ENCODE measurements around the gene TIMP3. TPM values are rescaled to one million over a fixed set of nuclear protein-coding genes. Genes with fewer than 3 reads are reported as not detected.

Gene TIMP3
- total and polyA plus RNA-seq, 2 of the 4 experiments (the other 2 are of a cell fraction), result 98.8 to 179 TPM

DNA sequence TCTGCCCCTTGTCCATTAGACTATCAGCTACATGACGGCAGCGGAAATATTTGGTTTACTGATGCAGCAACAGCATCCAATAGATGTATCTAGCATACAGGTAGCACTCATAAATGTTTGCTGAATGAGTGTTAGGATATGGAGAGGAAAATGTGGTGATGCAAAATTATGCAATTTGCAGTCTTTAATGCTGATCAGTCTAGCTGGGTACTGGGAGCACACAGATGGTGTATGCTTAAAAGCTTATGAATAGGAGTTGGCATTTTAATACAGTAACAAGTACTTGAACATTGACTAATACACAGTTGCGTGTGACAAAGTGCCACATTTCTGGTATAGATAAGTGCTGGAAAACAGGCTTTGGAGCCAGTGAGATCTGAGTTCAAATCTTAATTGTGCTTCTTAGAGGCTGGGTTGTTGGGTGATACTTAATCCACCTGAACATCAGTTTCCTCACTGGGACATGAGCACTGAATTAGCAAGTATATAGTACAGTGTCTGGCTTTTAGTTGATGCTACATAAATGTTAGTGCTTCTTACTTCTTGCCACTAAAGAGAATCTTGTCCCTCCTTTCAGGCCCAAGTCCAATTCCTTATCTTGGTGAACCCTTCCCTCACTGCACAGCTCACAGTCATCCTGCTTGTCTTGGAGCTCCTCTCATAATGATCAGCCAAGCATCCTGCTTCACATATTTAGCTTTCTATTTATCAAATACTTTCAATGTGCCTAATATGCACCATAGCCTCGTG is 99.6 kb downstream of the TIMP3 start:
- no peak overlapping the region for H3K23ac ChIP-seq (ENCODE audit: low read depth, low read length)
- no peaks in the 10 kb centered on the region for H3K9me1 ChIP-seq (ENCODE audit: insufficient read depth, low read length)
- no peak overlapping the region for H3K27ac ChIP-seq (ENCODE audit: insufficient read depth, low read length)
- H3K4me3 ChIP-seq (ENCODE audit: insufficient read depth, low read depth, low read length), result no peak overlapping the region
- POLR2A ChIA-PET (ENCODE audit: unreplicated experiment), result no interaction called here
- H3K56ac ChIP-seq (ENCODE audit: extremely low read depth, insufficient read depth, low read length), result no peak overlapping the region
- no peak overlapping the region for H4K5ac ChIP-seq (ENCODE audit: low read depth, low read length)
- BruUV-seq (replicated peaks), result no TSS peak
- no peak overlapping the region for H2AK5ac ChIP-seq (ENCODE audit: low read depth, low read length)
- no peak overlapping the region for H2BK5ac ChIP-seq (ENCODE audit: low read depth, low read length, poor library complexity, severe bottlenecking)
- no peaks in the 10 kb centered on the region for H3K9me3 ChIP-seq (ENCODE audit: control insufficient read depth, insufficient read depth, low read length)
- CTCF ChIA-PET, result interaction anchor here (1.2 kb wide), 1 partner anchor 22 kb away, joined by 3 read pairs; no protein-coding TSS in a partner anchor
- no peak overlapping the region for H2BK20ac ChIP-seq (ENCODE audit: low read depth, low read length)
- TF ChIP-seq RCOR1 (IDR thresholded peaks at IDR 0.05; ENCODE audit: insufficient replicate concordance, low read length) (no peak), FOS (IDR thresholded peaks at IDR 0.05; ENCODE audit: low read depth, low read length) (no peak), SMC3 (IDR thresholded peaks at IDR 0.05; ENCODE audit: low read depth, low read length) (no peak), POLR2A (IDR thresholded peaks at IDR 0.05; ENCODE audit: low read depth, low read length) (no peak), CHD1 (IDR thresholded peaks at IDR 0.05; ENCODE audit: low read depth, low read length) (no peak), MAZ (IDR thresholded peaks at IDR 0.05; ENCODE audit: borderline replicate concordance, low read depth, low read length) (no peak), RFX5 (IDR thresholded peaks at IDR 0.05; ENCODE audit: low read depth, low read length) (no peak), MXI1 (IDR thresholded peaks at IDR 0.05; ENCODE audit: borderline replicate concordance, low read depth, low read length) (no peak), BHLHE40 (IDR thresholded peaks at IDR 0.05; ENCODE audit: low read depth, low read length) (no peak), NFE2L2 (IDR thresholded peaks at IDR 0.05; ENCODE audit: low read depth, low read length) (no peak), RAD21 (IDR thresholded peaks at IDR 0.05; ENCODE audit: low read length) (no peak), CEBPB (IDR thresholded peaks at IDR 0.05; ENCODE audit: low read depth, low read length) (no peak), MAFK (IDR thresholded peaks at IDR 0.05; ENCODE audit: low read depth, low read length) (no peak)
- TF ChIP-seq, protein P1, sequence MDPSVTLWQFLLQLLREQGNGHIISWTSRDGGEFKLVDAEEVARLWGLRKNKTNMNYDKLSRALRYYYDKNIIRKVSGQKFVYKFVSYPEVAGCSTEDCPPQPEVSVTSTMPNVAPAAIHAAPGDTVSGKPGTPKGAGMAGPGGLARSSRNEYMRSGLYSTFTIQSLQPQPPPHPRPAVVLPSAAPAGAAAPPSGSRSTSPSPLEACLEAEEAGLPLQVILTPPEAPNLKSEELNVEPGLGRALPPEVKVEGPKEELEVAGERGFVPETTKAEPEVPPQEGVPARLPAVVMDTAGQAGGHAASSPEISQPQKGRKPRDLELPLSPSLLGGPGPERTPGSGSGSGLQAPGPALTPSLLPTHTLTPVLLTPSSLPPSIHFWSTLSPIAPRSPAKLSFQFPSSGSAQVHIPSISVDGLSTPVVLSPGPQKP (IDR thresholded peaks at IDR 0.05; ENCODE audit: borderline replicate concordance, low read depth, low read length), result no peak
- TF ChIP-seq, protein P2, sequence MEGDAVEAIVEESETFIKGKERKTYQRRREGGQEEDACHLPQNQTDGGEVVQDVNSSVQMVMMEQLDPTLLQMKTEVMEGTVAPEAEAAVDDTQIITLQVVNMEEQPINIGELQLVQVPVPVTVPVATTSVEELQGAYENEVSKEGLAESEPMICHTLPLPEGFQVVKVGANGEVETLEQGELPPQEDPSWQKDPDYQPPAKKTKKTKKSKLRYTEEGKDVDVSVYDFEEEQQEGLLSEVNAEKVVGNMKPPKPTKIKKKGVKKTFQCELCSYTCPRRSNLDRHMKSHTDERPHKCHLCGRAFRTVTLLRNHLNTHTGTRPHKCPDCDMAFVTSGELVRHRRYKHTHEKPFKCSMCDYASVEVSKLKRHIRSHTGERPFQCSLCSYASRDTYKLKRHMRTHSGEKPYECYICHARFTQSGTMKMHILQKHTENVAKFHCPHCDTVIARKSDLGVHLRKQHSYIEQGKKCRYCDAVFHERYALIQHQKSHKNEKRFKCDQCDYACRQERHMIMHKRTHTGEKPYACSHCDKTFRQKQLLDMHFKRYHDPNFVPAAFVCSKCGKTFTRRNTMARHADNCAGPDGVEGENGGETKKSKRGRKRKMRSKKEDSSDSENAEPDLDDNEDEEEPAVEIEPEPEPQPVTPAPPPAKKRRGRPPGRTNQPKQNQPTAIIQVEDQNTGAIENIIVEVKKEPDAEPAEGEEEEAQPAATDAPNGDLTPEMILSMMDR (conservative IDR thresholded peaks at IDR 0.05; ENCODE audit: low read depth, low read length), result no peak
- TF ChIP-seq, protein P3, sequence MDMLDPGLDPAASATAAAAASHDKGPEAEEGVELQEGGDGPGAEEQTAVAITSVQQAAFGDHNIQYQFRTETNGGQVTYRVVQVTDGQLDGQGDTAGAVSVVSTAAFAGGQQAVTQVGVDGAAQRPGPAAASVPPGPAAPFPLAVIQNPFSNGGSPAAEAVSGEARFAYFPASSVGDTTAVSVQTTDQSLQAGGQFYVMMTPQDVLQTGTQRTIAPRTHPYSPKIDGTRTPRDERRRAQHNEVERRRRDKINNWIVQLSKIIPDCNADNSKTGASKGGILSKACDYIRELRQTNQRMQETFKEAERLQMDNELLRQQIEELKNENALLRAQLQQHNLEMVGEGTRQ (IDR thresholded peaks at IDR 0.05; ENCODE audit: low read depth, low read length), result no peak
- no peak overlapping the region for H2AK9ac ChIP-seq (replicated peaks; ENCODE audit: low read depth, low read length, poor library complexity)
- H3K18ac ChIP-seq (ENCODE audit: low read depth, low read length), result no peak overlapping the region
- H4K20me1 ChIP-seq (ENCODE audit: insufficient read depth, low read length), result no peaks in the 10 kb centered on the region
- H4K8ac ChIP-seq (ENCODE audit: low read depth in 2 of 2, low read length in 2 of 2), result no peak overlapping the region
- ATAC-seq (ENCODE audit: low read depth), result no peak
- H3K4me1 ChIP-seq (ENCODE audit: control insufficient read depth, insufficient read depth, low read length), result no peaks in the 10 kb centered on the region
- H3K27me3 ChIP-seq (ENCODE audit: control insufficient read depth, insufficient read depth, low read length), result peaks cover 8% of the 10 kb centered on the region
- no peak overlapping the region for H2BK120ac ChIP-seq (ENCODE audit: low read depth, low read length)
- H2AFZ ChIP-seq (replicated peaks; ENCODE audit: low read length, poor library complexity), result no peak overlapping the region
- WGBS, 2 experiments (ENCODE audit: extremely low coverage in 2 of 2, insufficient read length in 1 of 2), result no CpG with 5 or more reads among the region's 4 CpGs
- H3K14ac ChIP-seq (replicated peaks; ENCODE audit: low read depth, low read length), result no peak overlapping the region
- no peaks in the 10 kb centered on the region for H3K79me1 ChIP-seq (ENCODE audit: low read depth in 1 of 2, low read length in 2 of 2)
- no peaks in the 10 kb centered on the region for H3K36me3 ChIP-seq (ENCODE audit: control insufficient read depth, insufficient read depth, low read length)
- no peak overlapping the region for H2BK15ac ChIP-seq (ENCODE audit: low read depth, low read length)
- no peak overlapping the region for H3K4ac ChIP-seq (ENCODE audit: low read depth, low read length)
- intact Hi-C loops (cut with micrococcal nuclease), result no loop called here
- no peak overlapping the region for H4K91ac ChIP-seq (ENCODE audit: insufficient read depth, low read depth, low read length)
- dilution Hi-C loops (cut with HindIII; ENCODE audit: low sequenced_read_pairs, unreplicated experiment), result no loop called here
- DNase-seq, result no peak
- in situ Hi-C loops (cut with MboI; ENCODE audit: low sequenced_read_pairs), result no loop called here
- H3K4me2 ChIP-seq (ENCODE audit: low read depth, low read length), result no peak overlapping the region
- no peak overlapping the region for H3K9ac ChIP-seq (ENCODE audit: low read depth, low read length)

All from IMR-90 (cell line).